ENCODE results near the gene RTL5. TPM values are rescaled to one million over a fixed set of nuclear protein-coding genes. Genes with fewer than 3 reads are reported as not detected.

Gene RTL5
- total RNA-seq, 1 donor: 2.2 TPM

DNA sequence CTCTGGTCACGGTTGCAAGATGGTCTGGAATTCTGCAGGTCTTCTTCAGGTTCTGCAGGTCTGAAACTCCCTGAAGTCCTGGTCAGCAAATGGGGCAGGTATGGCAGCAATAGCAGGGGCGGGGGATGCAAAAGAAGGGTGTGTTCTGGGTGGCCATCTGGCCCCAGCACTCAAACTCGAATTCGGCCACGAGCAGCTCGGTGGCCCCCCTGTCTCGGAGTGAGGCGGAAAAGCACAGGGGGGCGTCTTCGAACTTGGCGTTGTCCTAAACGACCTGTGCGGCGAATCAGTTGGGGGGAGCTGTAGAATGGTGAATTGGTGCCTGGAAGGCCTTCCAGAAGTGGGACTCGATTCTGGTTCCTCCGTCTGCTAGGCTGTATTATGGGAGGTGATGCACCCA lies 2.1 kb downstream of the RTL5 start:
- H3K79me2 ChIP-seq (ENCODE audit: insufficient read depth, low read length): no peaks in the 10 kb centered on the region

DNA sequence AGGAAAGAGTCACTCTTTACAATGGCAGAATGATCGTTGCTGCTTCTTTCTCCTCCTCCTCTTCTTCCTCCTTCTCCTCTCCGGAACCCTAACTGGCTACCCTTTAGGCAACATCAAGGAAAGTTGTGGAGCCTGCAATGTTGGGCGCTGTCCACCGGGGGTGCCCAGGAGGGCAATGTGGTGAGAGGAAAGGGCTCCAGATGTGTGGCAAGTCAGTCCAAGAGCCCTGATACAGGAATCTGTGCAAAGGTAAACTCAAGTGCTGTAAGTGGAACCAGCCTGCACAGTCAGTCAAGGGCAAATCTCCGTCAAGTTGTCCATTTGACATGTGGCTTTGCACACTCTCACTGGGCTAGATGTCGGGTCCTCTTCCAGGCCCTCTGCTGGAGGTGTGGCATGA lies 2.8 kb downstream of the RTL5 start:
- Histone ChIP-seq H3K9me3 (ENCODE audit: low read depth, low read length) (no peaks in the 10 kb centered on the region), H3K4me2 (ENCODE audit: insufficient read depth, low read length) (no peak overlapping the region), H4K20me1 (ENCODE audit: insufficient read depth, low read length) (no peaks in the 10 kb centered on the region), H3K36me3 (ENCODE audit: insufficient read depth, low read length) (no peaks in the 10 kb centered on the region), H3K4me3 (ENCODE audit: insufficient read depth, low read length) (no peak overlapping the region), H3K4me1 (ENCODE audit: insufficient read depth, low read length) (peaks cover 21% of the 10 kb centered on the region), H3K79me2 (ENCODE audit: insufficient read depth, low read length) (no peaks in the 10 kb centered on the region), H3K27ac (ENCODE audit: low read depth, low read length) (no peak overlapping the region), H2AFZ (ENCODE audit: low read length) (no peak overlapping the region), H3K27me3 (ENCODE audit: insufficient read depth, low read length) (peaks cover 40% of the 10 kb centered on the region)
- DNase-seq (ENCODE audit: insufficient read length, low spot score, missing footprints): peak; percentile 74
- TF ChIP-seq, protein P1, sequence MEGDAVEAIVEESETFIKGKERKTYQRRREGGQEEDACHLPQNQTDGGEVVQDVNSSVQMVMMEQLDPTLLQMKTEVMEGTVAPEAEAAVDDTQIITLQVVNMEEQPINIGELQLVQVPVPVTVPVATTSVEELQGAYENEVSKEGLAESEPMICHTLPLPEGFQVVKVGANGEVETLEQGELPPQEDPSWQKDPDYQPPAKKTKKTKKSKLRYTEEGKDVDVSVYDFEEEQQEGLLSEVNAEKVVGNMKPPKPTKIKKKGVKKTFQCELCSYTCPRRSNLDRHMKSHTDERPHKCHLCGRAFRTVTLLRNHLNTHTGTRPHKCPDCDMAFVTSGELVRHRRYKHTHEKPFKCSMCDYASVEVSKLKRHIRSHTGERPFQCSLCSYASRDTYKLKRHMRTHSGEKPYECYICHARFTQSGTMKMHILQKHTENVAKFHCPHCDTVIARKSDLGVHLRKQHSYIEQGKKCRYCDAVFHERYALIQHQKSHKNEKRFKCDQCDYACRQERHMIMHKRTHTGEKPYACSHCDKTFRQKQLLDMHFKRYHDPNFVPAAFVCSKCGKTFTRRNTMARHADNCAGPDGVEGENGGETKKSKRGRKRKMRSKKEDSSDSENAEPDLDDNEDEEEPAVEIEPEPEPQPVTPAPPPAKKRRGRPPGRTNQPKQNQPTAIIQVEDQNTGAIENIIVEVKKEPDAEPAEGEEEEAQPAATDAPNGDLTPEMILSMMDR (IDR thresholded peaks at IDR 0.05; ENCODE audit: extremely low read depth, low read depth, low read length): peak; percentile 49

More for the DNA sequence above, 2.1 kb downstream of the RTL5 start:
- Histone ChIP-seq H3K4me2 (ENCODE audit: insufficient read depth, low read length) (no peak overlapping the region), H3K36me3 (ENCODE audit: insufficient read depth, low read length) (no peaks in the 10 kb centered on the region), H3K4me3 (ENCODE audit: insufficient read depth, low read length) (no peak overlapping the region), H2AFZ (ENCODE audit: low read length) (no peak overlapping the region), H3K27ac (ENCODE audit: low read depth, low read length) (no peak overlapping the region), H3K27me3 (ENCODE audit: insufficient read depth, low read length) (peaks cover 35% of the 10 kb centered on the region), H4K20me1 (ENCODE audit: insufficient read depth, low read length) (no peaks in the 10 kb centered on the region), H3K4me1 (ENCODE audit: insufficient read depth, low read length) (peaks cover 18% of the 10 kb centered on the region), H3K9me3 (ENCODE audit: low read depth, low read length) (no peaks in the 10 kb centered on the region)
- DNase-seq (ENCODE audit: insufficient read length, low spot score, missing footprints): no peak
- TF ChIP-seq, protein P1 (IDR thresholded peaks at IDR 0.05; ENCODE audit: extremely low read depth, low read depth, low read length): no peak

DNA sequence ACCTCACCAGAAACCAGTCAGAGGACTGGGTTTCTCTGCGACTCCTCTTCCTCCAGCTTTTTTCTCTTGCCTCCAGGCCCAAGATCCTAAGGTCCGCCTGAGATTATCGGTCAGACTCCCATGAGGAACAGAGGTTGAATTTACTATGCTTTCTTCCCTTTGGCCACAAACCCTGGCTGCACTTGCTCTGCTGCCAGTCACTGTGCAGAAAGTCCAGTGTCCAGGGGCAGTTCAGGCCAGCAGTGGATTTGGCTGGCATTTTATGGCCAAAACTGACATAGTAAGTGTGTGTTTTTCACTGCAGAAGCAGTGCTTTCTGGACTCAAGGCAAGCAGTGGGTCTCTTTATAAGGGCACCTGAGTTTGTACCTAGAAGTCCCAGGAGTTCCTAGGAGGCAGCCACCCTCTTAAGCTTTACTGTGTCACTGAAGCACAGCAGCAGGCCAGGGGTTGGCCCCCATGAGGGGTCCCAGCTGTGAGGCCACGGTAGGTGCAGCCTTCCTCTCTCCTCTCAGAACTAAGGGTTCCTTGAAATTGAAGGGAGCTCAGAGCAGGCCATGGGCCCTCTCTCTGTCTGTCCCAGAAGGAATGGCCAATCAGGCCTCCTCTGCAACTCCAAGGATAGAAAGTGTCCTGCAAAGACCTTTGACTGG lies 3.4 kb downstream of the RTL5 start:
- Histone ChIP-seq H3K79me2 (ENCODE audit: insufficient read depth, low read length) (no peaks in the 10 kb centered on the region), H4K20me1 (ENCODE audit: insufficient read depth, low read length) (no peaks in the 10 kb centered on the region), H3K27ac (ENCODE audit: low read depth, low read length) (no peak overlapping the region), H3K4me2 (ENCODE audit: insufficient read depth, low read length) (no peak overlapping the region), H3K4me3 (ENCODE audit: insufficient read depth, low read length) (no peak overlapping the region), H3K27me3 (ENCODE audit: insufficient read depth, low read length) (peaks cover 40% of the 10 kb centered on the region), H2AFZ (ENCODE audit: low read length) (no peak overlapping the region), H3K9me3 (ENCODE audit: low read depth, low read length) (no peaks in the 10 kb centered on the region), H3K4me1 (ENCODE audit: insufficient read depth, low read length) (peaks cover 24% of the 10 kb centered on the region), H3K36me3 (ENCODE audit: insufficient read depth, low read length) (no peaks in the 10 kb centered on the region)
- TF ChIP-seq, protein P1 (IDR thresholded peaks at IDR 0.05; ENCODE audit: extremely low read depth, low read depth, low read length): no peak
- peak; percentile 57 for DNase-seq (ENCODE audit: insufficient read length, low spot score, missing footprints)

DNA sequence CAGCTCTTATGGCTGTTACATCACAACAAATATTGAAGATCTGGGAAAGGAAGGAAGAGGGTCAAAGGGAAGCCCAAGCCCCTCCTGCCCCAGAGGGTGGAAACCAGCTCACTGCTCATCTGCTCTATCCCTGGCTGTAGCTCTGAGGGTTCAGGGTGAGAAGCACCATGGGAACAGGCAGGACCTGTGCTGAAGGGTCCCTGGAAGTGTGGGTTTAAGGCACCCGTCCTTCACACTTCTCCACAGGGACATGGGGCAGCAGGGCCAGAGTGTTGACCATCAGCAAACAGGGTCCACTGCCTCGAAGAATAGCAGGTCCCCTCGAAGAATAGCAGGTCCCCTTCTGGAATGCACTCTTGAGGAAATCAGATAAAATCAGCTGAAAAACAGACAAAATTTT lies 4.4 kb downstream of the RTL5 start:
- TF ChIP-seq, protein P1 (IDR thresholded peaks at IDR 0.05; ENCODE audit: extremely low read depth, low read depth, low read length): no peak
- DNase-seq (ENCODE audit: insufficient read length, low spot score, missing footprints): peak; percentile 49
- Histone ChIP-seq H3K36me3 (ENCODE audit: insufficient read depth, low read length) (no peaks in the 10 kb centered on the region), H3K4me3 (ENCODE audit: insufficient read depth, low read length) (no peak overlapping the region), H3K27me3 (ENCODE audit: insufficient read depth, low read length) (peaks cover 35% of the 10 kb centered on the region), H3K4me2 (ENCODE audit: insufficient read depth, low read length) (no peak overlapping the region), H3K79me2 (ENCODE audit: insufficient read depth, low read length) (no peaks in the 10 kb centered on the region), H2AFZ (ENCODE audit: low read length) (no peak overlapping the region), H3K27ac (ENCODE audit: low read depth, low read length) (no peak overlapping the region), H4K20me1 (ENCODE audit: insufficient read depth, low read length) (no peaks in the 10 kb centered on the region), H3K9me3 (ENCODE audit: low read depth, low read length) (no peaks in the 10 kb centered on the region), H3K4me1 (ENCODE audit: insufficient read depth, low read length) (peaks cover 22% of the 10 kb centered on the region)
